ENCODE results near the gene PRICKLE2. TPM values are rescaled to one million over a fixed set of nuclear protein-coding genes. Genes with fewer than 3 reads are reported as not detected.

Gene PRICKLE2
- total RNA-seq, 2 experiments from 2014 or later = not detected

DNA sequence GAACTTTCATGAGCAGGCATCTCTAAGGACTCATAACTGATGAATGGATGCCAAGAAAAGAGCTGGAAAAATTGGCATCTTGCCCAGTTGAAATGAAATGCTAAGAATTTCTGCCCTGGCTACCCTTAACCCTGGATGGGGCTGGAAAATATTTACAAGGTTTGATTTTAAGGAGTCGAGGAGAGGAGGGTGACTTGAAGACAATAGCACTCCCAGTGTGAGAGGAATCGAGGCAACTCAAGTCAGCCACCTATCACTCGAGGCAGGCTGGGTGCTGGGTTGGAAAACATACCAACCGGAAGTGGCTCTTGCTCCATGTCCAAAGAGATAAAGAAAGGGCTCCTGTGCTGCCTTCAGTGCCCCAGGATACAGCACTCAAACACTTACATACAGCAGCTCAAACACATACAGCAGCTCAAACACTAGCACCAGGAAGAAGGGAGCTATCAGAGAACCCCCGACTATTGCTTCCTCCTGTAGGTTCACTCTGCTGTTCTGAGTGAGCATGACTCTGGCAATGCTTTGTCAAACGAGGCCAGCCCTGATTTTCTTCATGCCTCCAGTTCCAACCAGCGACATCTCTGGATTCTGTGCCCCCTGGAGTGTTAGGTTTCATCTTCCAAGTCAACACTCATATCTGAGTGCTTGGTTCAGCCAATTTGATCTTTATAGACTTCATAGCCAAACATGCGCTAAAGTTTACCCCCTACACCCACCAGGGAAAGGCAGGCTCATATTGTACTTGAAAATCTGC, 4.9 kb downstream of the PRICKLE2 start:
- H3K27me3 Mint-ChIP-seq = no peaks in the 10 kb centered on the region
- H3K4me3 Mint-ChIP-seq = no peak overlapping the region
- no peak for ATAC-seq
- CTCF ChIA-PET = no interaction called here
- H3K9me3 Mint-ChIP-seq (ENCODE audit: low read depth) = no peaks in the 10 kb centered on the region
- H3K36me3 Mint-ChIP-seq = no peaks in the 10 kb centered on the region
- no peak for DNase-seq
- H3K4me1 Mint-ChIP-seq = no peaks in the 10 kb centered on the region
- H3K27ac Mint-ChIP-seq = no peak overlapping the region

- no peak for ATAC-seq
- DNase-seq = no peak
- CTCF ChIA-PET = no interaction called here
- Mint-ChIP-seq H3K4me1 (no peaks in the 10 kb centered on the region), H3K9me3 (ENCODE audit: low read depth) (no peaks in the 10 kb centered on the region), H3K27me3 (no peaks in the 10 kb centered on the region), H3K36me3 (no peaks in the 10 kb centered on the region), H3K4me3 (no peak overlapping the region), H3K27ac (no peak overlapping the region)
Measured at GRCh38 chr3:64218746-64219145, 6.5 kb downstream of the PRICKLE2 start.

DNA sequence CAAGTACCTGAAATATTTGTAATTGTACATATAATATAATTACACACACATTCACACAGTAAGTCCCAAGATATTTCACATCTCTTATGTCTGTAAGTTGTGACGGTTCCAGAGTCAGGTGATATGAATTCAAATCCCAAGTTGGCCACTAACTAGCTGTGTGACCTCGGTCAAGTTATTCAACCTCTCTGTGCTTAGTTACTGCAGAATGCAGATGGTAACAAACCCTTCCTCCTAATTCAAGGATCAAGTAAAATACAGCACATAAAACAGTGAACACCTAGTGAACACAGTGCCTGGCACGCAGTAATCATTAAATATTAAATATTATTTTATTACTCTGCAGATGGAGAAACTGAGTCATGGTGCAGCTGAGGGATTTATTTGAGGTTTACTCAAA, 6.9 kb downstream of the PRICKLE2 start:
- Mint-ChIP-seq H3K27ac (no peak overlapping the region), H3K9me3 (ENCODE audit: low read depth) (no peaks in the 10 kb centered on the region), H3K4me1 (no peaks in the 10 kb centered on the region), H3K36me3 (no peaks in the 10 kb centered on the region), H3K27me3 (no peaks in the 10 kb centered on the region), H3K4me3 (no peak overlapping the region)
- CTCF ChIA-PET = no interaction called here
- ATAC-seq (no peak), DNase-seq (no peak)

DNA sequence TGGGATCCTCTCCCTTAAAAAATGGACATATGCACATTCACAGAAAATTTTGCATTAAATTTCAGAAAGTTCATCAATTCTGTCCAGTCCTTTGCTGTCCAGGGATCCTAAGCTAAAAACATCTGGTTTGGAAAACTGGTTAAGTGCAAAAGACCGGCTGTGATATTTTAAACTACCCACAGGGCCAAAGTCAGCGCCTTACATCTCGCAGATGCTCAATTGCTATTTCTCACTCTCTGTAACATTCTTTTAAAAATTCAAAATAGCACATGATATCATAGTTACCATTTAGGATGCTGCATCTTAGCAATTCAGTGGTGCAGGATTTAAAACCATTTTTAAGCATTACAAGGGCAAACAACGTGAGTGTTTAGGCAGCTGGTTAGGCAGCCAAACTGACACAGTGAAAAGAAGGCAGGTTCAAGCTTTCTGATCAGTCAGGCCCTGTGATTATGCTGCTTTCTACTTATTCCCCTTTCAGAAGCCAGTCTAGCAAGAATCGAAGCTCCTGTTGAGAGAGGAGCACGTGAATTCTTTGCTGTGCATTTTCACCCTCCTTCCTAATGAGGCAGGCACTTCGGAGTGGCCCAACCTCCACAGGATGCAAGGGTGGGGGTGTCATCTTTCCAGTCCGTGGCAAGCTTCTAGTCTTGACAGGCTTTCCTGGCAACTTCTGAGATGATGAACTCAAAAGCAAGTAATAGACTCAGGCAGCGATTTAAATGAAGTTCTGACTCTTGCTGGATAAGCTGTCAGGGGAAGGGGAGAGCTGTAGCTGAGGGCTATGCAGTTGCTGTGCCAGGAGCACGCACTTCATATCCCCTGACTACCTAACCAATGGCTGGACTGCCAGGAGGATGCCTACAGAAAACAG, 8.8 kb downstream of the PRICKLE2 start:
- ATAC-seq = no peak
- CTCF ChIA-PET = no interaction called here
- no peak for DNase-seq
- Mint-ChIP-seq H3K4me1 (no peaks in the 10 kb centered on the region), H3K4me3 (no peak overlapping the region), H3K9me3 (ENCODE audit: low read depth) (no peaks in the 10 kb centered on the region), H3K36me3 (no peaks in the 10 kb centered on the region), H3K27me3 (no peaks in the 10 kb centered on the region), H3K27ac (no peak overlapping the region)

DNA sequence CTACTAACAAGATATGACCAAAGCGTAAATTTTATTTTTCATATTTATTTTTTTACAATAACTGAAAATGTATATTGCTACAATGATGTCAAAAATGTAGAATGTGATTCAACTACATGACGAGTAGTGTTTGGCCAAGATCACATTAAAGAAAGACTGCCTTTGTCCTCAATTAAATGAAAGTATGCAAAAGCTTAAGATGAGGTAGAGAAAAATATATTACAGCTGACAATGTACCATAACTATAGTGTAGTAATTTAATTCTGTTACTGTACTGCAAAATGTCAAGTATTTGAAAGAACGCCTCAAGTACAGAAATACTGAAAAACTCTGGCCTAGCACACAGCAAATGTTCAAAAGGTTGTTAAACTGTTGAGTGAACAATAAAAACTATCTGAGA, 9.7 kb downstream of the PRICKLE2 start:
- no peak overlapping the region for H3K4me3 Mint-ChIP-seq
- CTCF ChIA-PET = no interaction called here

DNA sequence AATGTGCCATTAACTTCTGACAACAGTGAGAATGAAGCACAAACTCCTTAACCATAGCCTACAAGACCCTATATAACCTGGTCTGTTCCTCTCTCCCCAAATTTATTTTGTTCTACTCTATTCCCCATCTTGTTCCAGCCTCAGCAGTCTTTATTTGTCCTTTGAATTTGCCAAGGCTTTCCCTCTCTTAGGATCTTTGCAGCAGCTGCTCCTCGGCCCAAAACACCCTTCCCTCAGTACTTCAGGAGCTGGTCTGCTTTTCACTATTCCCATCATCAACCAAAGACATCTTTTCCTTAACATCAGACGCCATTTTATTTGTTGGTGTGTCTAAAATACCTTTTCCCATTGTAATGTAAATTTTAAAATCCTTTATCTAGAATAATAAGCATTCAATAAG, 10.2 kb downstream of the PRICKLE2 start:
- H3K4me1 Mint-ChIP-seq = no peaks in the 10 kb centered on the region
- H3K4me3 Mint-ChIP-seq = no peak overlapping the region
- no peaks in the 10 kb centered on the region for H3K36me3 Mint-ChIP-seq
- no peaks in the 10 kb centered on the region for H3K27me3 Mint-ChIP-seq
- CTCF ChIA-PET = no interaction called here
- H3K9me3 Mint-ChIP-seq (ENCODE audit: low read depth) = no peaks in the 10 kb centered on the region
- H3K27ac Mint-ChIP-seq = no peak overlapping the region
- ATAC-seq (no peak), DNase-seq (no peak)

More for the DNA sequence above, 9.7 kb downstream of the PRICKLE2 start:
- Mint-ChIP-seq H3K27me3 (no peaks in the 10 kb centered on the region), H3K36me3 (no peaks in the 10 kb centered on the region), H3K27ac (no peak overlapping the region), H3K9me3 (ENCODE audit: low read depth) (no peaks in the 10 kb centered on the region), H3K4me1 (no peaks in the 10 kb centered on the region)
- no peak for DNase-seq
- no peak for ATAC-seq

DNA sequence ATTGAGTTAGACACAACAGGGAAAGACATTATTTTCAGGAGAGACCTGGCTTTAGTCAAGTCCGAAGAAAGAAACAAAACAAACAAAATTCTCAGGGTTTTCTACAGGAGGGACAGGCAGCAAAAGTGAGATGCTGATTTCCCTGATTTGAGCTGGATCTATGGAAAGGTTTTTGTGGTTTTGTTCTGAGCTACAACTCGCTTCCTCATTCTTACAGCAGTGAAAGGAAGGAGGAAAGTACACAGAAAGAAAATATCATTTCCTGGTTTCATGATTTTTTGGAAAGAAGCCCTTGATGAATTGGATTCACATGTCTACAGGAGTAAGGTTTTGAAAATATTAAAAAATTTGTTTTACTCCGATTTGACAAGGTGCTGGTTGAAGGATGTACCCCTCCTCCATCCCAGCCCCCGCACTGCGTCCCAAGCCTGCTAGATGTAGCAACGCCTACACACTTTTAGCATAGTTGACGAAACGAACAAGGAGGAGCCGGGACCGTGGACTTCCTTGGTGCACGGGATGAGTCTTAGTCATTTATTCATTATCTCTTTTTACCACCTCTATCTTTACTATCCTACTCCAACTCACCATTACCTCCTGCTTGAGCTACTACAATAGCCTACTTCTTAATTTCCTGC, 10.8 kb downstream of the PRICKLE2 start:
- CTCF ChIA-PET = no interaction called here
- Mint-ChIP-seq H3K9me3 (ENCODE audit: low read depth) (no peaks in the 10 kb centered on the region), H3K27me3 (no peaks in the 10 kb centered on the region)

GRCh38 chr3:64213962-64214379, 11.3 kb downstream of the PRICKLE2 start:
- CTCF ChIA-PET = no interaction called here
- Mint-ChIP-seq H3K27ac (no peak overlapping the region), H3K9me3 (ENCODE audit: low read depth) (no peaks in the 10 kb centered on the region)

More for the DNA sequence above, 10.8 kb downstream of the PRICKLE2 start:
- no peak for DNase-seq
- Mint-ChIP-seq H3K27ac (no peak overlapping the region), H3K4me1 (no peaks in the 10 kb centered on the region), H3K4me3 (no peak overlapping the region), H3K36me3 (no peaks in the 10 kb centered on the region)
- ATAC-seq = no peak

GRCh38 chr3:64213224-64213878, 11.9 kb downstream of the PRICKLE2 start:
- no peaks in the 10 kb centered on the region for H3K9me3 Mint-ChIP-seq (ENCODE audit: low read depth)
- CTCF ChIA-PET = no interaction called here
- H3K27me3 Mint-ChIP-seq = no peaks in the 10 kb centered on the region
- H3K27ac Mint-ChIP-seq = no peak overlapping the region
- ATAC-seq (no peak), DNase-seq (no peak)
- no peak overlapping the region for H3K4me3 Mint-ChIP-seq
- H3K36me3 Mint-ChIP-seq = no peaks in the 10 kb centered on the region
- no peaks in the 10 kb centered on the region for H3K4me1 Mint-ChIP-seq

More at GRCh38 chr3:64213962-64214379, 11.3 kb downstream of the PRICKLE2 start:
- ATAC-seq = no peak
- H3K4me3 Mint-ChIP-seq = no peak overlapping the region
- no peak for DNase-seq
- no peaks in the 10 kb centered on the region for H3K36me3 Mint-ChIP-seq
- no peaks in the 10 kb centered on the region for H3K27me3 Mint-ChIP-seq
- no peaks in the 10 kb centered on the region for H3K4me1 Mint-ChIP-seq

- ATAC-seq = no peak
- Mint-ChIP-seq H3K36me3 (no peaks in the 10 kb centered on the region), H3K9me3 (ENCODE audit: low read depth) (no peaks in the 10 kb centered on the region), H3K4me3 (no peak overlapping the region), H3K27ac (no peak overlapping the region), H3K4me1 (no peaks in the 10 kb centered on the region), H3K27me3 (no peaks in the 10 kb centered on the region)
- DNase-seq = no peak
- CTCF ChIA-PET = no interaction called here
Measured at GRCh38 chr3:64209866-64210621, 15.2 kb downstream of the PRICKLE2 start.

DNA sequence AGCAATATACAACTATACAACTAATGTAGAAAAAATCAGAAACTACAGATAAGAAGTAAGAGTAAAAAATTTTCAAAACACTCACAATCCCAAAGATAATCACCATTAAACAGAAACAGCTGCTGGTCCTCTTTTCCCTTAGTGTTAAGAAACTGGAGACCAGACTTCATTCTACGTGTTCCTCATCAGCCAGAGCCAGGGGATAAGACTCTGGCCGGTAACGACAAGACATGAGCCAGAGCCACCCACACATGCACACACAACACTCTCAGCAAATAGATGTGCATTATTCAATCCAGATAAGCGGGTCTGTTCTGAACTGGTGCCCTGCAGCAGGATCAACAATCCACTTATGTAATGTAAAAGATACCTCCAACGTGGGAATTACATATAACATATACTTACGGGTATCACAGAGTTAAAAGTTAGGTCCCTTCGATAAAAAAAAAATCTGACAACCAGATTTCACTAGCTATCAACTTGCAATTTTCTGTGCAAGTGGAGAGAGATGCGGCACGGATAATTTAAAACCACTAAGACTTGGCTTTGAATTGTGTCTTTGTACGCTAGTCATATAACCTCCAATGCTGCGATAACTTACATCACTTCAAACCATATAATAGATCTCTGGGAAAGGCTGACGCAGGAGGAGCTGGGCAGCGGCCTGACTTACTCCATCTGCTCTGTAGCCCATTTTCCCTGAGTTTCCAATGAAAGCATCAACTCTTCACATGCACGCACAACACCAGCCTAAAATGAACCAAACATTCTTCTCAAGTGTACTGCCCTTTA, 17.8 kb downstream of the PRICKLE2 start:
- no peaks in the 10 kb centered on the region for H3K4me1 Mint-ChIP-seq
- H3K36me3 Mint-ChIP-seq = no peaks in the 10 kb centered on the region
- no peaks in the 10 kb centered on the region for H3K9me3 Mint-ChIP-seq (ENCODE audit: low read depth)
- no peak for DNase-seq
- peaks cover 7% of the 10 kb centered on the region for H3K27me3 Mint-ChIP-seq
- no peak for ATAC-seq
- no peak overlapping the region for H3K27ac Mint-ChIP-seq
- CTCF ChIA-PET = no interaction called here
- H3K4me3 Mint-ChIP-seq = no peak overlapping the region
